HK-2 (cell line): ENCODE results near the gene LCOR.
"Not testable (repeated sequence)": the region's sequence is repeated elsewhere in the genome, so short reads cannot be mapped to it uniquely, and the experiment has no call there.

ENCODE experiments used
- DNase-seq: peaks from one replicate; pipeline ENCODE4 v3.0.0-alpha.2; 2018; ENCODE audit not compliant: unreplicated experiment

Gene LCOR

GRCh38 chr10:97030894-97031293 lies 198.8 kb downstream of the LCOR start:
- no peak for DNase-seq

DNA sequence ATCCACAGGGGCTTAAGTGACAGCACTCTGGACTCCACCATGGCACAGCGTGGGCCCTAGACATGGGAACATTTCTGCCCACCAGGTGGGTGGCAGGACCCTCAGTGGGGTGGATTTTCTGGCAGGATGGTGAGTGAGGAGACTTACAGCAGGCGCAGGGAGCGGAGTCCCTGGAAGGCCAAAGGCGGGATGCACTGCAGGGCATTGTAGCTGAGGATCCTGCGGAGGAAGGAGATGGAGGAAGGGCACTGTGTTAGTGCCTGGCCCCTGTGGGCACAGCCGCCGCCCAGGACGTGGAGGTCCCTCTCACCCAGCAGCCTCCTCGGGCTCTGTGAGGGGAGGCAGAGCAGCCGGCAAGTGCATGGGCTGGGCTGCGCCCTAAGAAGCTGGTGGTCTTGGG lies 199.4 kb downstream of the LCOR start:
- DNase-seq, result no peak

- no peak for DNase-seq
Observed at GRCh38 chr10:97032624-97033023, 200.5 kb downstream of the LCOR start.

- DNase-seq, result not testable (repeated sequence)
Observed at GRCh38 chr10:97033841-97034240, 201.7 kb downstream of the LCOR start.

- no peak for DNase-seq
Observed at GRCh38 chr10:97034301-97034700, 202.2 kb downstream of the LCOR start.

DNA sequence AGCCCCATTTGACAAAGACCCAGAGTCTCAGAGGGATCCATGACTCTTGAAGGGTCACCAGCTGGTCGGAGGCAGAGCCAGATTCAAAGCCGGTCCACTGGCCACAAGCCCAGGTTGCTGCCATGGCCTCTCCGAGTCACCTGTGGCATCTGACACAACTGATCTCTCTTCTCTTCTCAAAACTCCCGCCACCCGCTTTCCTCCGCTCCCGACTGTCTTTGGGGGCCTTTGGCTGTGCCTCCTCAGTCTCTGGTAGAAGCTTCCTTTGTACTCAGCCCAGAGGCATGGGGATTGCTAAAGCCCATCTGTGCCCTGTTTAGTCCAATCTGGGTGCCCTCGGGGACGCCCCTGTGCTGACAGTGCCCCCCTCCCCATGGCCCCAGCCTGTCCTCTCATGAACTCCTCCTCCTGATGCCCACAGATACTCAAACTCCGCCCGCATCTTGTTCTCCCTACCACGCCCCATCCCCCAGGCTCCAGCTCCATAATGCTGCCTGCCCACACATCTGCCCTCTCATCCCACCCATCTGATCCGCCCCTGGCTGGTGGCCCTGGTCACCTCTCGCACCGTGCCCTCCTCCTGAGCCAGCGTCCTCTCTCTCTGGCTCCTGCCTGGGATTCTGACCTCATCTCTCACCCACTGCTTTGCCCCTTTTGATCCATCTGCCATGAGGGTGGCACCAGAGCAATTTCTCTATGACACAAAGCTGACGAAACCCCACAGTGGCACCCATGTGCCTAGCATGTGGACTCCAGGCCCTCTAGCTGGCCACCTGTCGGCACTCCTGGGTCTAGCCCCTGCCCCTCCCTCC lies 203.1 kb downstream of the LCOR start:
- DNase-seq, result no peak

DNA sequence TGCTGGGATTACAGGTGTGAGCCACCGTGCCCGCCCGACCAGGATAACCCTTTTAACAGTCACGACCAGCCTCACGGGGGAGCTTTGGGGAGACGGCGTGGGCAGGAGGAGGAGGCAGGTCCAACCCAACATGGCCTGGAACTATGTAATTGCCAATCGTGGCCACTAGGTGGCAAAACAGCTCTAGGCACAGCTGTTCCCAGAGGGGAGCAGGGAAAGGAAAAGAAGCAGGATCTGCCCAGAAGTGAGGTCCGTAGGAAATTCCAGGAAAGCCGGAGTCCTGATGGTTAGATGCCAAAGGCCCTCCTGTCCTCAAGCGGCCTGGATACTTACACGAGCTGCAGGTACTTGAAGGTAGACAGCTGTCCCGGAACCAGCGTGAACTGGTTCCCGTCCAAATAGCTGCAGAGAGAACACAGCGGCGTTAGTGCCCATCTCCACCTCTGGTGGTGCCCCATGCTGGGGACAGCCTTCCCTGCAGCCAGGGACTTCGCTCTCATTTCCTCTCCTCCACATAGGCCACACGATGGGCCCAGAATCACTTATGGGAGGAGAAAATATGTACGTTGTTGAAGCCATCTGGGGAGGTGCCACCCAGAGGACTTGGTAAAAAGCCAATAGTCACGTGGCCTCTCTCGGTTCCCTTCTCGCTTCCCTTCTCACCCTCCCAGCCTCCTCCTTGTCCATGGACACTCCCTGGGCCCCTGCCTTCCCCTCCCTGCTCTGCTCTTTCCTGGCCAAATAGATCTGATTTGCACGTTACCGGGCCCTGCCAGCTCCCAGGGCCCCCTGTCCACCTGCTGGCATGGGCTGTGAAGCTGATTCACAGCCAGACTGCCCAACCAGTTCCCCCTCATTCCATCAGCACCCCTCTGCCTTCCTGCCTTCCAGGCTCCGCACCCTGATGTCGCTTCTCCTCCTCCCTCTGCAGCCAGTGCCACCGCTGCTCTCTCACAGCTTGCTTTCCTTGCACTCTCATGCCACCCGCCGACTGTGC lies 205.6 kb downstream of the LCOR start:
- peak; percentile 89 for DNase-seq

GRCh38 chr10:97038688-97039087 lies 206.6 kb downstream of the LCOR start:
- no peak for DNase-seq

DNA sequence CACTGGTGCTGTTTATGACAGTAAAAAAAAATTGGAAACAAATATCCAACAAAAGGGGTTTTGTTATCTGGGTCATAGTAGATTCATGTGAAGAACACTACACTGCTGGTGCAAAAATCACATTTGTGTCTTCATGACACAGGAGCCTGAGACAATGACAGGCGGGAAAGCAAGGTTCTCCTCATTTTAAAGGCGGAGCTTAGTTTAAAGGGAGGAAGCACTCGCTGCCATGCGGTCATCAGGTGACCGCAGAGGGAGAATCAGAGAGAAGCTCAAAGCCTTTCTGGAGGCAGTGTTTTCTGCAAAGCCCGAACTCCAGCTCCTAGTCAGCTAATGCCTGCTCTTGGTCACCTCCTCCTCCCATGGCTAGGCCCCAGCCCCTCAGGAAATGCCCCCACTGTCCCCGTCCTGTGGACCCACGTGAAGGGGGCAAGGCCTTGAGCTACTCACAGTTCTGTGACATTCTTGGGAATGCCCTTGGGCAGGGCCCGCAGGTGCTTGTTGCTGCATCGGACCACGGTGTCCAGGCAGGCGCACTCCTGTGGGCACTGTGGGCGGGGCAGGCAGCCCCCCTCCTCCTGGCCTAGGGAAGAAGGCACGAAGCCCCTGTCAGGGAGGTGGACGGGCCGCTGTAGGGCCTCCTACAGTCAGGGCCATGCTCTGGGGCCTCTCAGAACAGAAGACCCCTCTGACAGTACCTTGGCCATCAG lies 207.6 kb downstream of the LCOR start:
- DNase-seq, result no peak

DNA sequence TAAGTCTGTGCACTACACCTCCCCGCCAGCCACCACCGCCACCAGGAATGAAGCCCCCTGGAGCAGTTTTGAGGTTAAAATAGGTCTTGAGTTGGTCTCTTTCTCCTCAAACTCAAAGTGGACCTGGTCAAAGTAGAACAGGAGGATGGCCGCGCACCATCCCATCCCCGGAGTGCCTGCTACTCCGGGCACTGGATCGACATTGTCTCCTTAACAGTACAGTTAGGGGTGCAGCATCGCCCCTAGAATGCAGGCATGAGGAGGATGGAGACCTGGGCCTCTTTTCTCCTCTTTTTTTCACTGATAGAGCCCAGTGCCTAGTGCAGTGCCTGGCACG lies 208.1 kb downstream of the LCOR start:
- no peak for DNase-seq

DNA sequence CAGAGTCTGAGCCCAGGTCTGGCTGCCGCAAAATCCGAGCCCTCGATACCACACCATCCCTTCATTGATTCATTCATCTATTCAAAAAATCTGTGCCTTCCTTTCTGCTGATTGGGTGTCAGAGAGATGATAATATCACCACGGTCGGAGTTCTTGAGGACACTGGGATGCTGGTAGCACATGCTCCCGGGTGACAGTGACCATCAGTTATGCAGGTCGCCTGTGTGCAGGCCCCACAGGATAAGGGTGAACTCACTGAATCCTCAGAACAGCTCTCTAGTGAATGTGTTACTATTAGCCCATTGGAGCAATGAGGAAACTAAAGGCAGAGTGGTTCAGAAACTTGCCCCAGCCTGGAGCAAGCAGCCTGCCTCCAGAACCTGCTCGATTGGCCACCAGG lies 208.6 kb downstream of the LCOR start:
- DNase-seq, result no peak

GRCh38 chr10:97042081-97042480 lies 210.0 kb downstream of the LCOR start:
- DNase-seq, result no peak

DNA sequence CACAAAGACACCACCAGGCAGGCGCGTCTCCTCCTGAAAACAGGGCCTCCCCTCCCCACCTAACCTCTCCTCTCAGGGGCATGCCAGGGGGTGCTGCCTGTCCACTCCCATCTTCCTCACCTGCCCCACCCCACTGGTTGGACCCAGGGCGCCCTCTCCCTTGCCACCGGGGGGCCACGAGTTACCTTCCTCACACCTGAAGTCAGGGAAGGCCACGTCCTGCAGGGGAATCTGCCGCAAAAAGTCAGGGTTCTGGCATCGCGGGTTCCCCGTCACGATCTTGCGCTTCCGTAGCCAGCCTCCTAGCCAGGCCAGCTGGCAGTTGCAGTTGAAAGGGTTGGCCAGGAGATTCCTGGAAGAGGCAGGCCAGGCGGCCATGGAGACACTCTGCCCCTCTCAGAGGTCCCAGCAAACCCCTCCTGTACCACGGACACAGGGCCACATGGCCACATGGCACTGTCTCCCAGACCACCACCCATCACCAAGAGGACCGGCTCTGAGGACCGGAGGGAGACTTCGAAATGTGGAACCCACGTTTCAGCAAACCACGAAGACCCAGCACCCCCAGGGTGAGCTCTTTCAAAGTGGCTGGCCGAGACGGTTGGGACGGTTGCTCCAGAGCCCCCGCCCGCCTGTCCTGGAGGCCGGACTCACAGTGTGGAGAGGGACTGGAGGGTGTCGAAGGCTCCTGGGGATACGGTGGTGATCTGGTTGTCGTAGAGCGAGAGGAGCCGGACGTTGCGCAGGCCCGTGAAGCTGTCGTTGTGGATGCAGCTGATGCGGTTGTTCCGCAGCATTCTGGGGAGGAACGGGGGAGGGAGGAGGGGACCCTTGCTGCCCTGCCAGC lies 210.8 kb downstream of the LCOR start:
- DNase-seq, result no peak

DNA sequence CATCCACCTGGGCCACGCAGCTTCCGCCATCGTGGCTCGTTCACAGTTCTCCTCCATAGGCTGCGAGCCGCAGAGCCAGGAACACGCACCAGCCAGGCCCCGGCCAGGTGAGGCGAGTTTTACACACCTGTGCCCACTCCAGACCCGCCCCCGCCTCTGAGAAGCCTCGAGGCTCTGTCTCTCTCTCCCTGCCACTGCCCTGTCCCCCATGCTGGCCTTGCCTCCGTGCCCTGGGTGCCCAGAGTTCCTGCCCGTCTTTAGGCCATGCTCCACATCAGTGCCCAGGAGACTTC lies 211.4 kb downstream of the LCOR start:
- DNase-seq, result no peak
